ENCODE data around the gene PAX5. TPM values are rescaled to one million over a fixed set of nuclear protein-coding genes. Genes with fewer than 3 reads are reported as not detected.
A peak's percentile ranks its signal among the peaks of the same experiment; 100 is the strongest.

Gene PAX5
- total RNA-seq, 2 donors from 2014 or later: 10.1 TPM; not detected in 1

DNA sequence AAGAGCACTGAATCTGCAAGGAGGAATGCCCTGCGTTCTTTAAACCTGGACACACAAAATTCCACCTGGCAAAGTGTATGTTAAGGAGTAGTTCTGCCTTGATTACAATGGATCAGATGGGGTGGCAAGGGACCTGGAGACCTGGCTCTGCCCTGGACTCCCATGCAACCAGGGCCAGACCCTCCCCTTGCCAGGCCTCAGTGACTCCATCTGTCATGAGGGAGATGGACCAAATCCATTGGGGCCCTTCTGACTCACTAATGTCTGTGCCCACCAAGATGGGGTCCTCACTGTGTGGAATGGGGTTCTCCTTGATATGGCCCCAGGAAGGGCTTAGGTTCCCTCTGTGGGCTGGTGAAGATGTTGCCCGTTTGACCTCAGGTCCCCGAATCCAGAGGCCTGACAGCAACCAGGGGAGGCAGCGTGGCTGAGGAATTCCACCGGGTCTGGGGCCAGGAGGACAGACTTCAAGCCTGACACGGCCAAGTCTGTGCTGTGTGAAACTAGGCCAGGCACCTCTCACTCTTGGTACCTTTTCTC, 100.3 kb downstream of the PAX5 start:
- ATAC-seq: no peak
- H3K9me3 ChIP-seq (ENCODE audit: control insufficient read depth, low read length, poor library complexity, severe bottlenecking): no peaks in the 10 kb centered on the region
- H3K36me3 Mint-ChIP-seq (ENCODE audit: low read depth): no peaks in the 10 kb centered on the region
- no peak for DNase-seq
- no peak overlapping the region for H3K4me3 Mint-ChIP-seq
- H3K27me3 Mint-ChIP-seq: peaks cover 36% of the 10 kb centered on the region
- no peak overlapping the region for H3K27ac Mint-ChIP-seq
- peaks cover 13% of the 10 kb centered on the region for H3K4me1 Mint-ChIP-seq

DNA sequence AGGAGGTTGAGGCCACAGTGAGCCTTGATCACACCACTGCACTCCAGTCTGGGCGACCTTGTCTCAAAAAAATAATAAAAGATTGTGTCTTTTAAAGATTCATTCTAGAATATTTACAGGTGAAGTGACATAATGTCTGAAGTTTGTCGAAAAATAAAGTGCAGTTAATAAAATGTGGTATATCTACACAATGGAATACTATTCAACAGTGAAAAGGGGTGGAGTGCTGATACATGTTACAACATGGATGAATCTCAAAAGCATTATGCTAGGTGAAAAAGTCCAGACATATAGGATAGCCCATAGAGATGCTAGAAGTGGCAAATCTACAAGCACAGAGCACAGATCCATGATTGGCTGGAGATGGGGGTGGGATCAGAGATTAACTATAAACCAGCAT, 101.9 kb downstream of the PAX5 start:
- H3K9me3 ChIP-seq (ENCODE audit: control insufficient read depth, low read length, poor library complexity, severe bottlenecking): no peaks in the 10 kb centered on the region
- H3K36me3 Mint-ChIP-seq (ENCODE audit: low read depth): no peaks in the 10 kb centered on the region
- no peak overlapping the region for H3K4me3 Mint-ChIP-seq
- H3K4me1 Mint-ChIP-seq: peaks cover 9% of the 10 kb centered on the region
- ATAC-seq: no peak
- DNase-seq: no peak
- peaks cover 23% of the 10 kb centered on the region for H3K27me3 Mint-ChIP-seq
- H3K27ac Mint-ChIP-seq: no peak overlapping the region

DNA sequence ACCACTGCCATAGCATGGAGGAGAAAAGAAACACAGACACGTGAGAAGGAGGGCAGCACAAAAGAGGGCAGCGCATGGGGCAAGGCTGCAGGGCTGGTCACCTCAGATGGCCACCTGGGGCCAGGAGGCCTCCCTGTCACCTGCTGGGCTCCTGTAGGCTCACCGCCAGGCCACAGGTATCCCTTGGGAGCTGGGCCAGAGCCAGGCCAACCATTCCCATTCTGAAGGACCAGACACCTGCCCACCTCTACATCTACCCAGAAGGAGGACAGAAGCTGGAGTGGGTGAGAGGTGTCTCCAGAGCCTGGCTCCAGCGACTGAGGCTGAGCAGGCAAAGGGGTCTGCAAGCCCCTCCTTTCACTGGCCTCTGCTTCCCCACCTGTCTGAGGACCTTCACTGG, 103.1 kb downstream of the PAX5 start:
- ATAC-seq: no peak

DNA sequence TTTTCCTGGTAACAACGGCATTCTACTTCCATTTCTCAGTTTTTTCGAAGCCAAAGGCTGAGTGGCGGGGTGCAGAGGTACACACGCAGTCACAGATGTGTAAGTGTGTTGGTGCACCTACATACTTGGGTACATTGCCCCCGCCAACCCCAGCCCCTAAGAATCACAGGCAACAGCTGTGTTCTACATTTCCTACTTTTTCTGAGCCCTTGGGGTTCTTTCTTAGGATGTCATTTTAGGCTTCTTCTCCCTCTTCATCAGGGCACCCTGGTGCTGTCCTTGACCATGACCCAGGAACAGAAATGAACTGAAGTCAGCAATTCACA, 104.8 kb downstream of the PAX5 start:
- no peaks in the 10 kb centered on the region for H3K9me3 ChIP-seq (ENCODE audit: control insufficient read depth, low read length, poor library complexity, severe bottlenecking)
- no peak for ATAC-seq
- H3K27me3 Mint-ChIP-seq: peaks cover 28% of the 10 kb centered on the region
- H3K4me3 Mint-ChIP-seq: no peak overlapping the region
- no peak overlapping the region for H3K27ac Mint-ChIP-seq
- DNase-seq: no peak
- no peaks in the 10 kb centered on the region for H3K36me3 Mint-ChIP-seq (ENCODE audit: low read depth)
- H3K4me1 Mint-ChIP-seq: peaks cover 9% of the 10 kb centered on the region

More for the DNA sequence above, 103.1 kb downstream of the PAX5 start:
- Mint-ChIP-seq H3K36me3 (ENCODE audit: low read depth) (no peaks in the 10 kb centered on the region), H3K27me3 (peaks cover 30% of the 10 kb centered on the region), H3K4me1 (peaks cover 9% of the 10 kb centered on the region), H3K27ac (no peak overlapping the region), H3K4me3 (no peak overlapping the region)
- no peak for DNase-seq
- H3K9me3 ChIP-seq (ENCODE audit: control insufficient read depth, low read length, poor library complexity, severe bottlenecking): no peaks in the 10 kb centered on the region

DNA sequence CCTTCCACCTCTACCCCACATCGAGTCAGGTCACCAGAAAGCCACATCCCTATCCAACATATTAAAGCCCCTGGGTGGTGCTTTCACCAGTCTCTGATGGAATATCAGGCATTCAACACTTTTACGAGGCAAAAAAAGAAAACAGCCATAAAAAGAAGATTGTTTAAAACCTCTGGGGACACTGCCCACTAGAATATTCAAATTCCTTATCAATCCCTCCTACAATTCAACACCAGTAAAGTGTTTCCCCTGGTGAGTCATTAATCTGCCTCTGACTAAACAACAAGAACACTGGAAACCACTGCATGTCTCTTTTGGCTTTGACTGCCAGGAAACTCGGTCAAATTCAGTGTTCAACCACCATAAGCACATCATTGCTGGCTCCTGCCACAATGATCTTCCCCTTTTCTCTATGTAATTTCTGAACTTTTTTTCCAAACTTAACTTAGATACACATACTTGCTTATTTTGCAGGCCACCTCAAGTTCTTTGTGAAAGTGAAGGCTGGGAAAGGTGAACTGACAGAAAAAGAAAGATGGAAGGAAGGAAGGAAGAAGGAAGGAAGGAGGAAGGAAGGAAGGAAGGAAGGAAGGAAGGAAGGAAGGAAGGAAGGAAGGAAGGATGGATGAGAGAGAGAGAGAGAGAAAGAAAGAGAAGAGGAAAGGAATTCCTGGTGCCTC, 105.3 kb downstream of the PAX5 start:
- H3K4me1 Mint-ChIP-seq: peaks cover 11% of the 10 kb centered on the region
- H3K36me3 Mint-ChIP-seq (ENCODE audit: low read depth): no peaks in the 10 kb centered on the region
- H3K9me3 ChIP-seq (ENCODE audit: control insufficient read depth, low read length, poor library complexity, severe bottlenecking): no peaks in the 10 kb centered on the region
- no peak for DNase-seq
- H3K27ac Mint-ChIP-seq: no peak overlapping the region
- no peak for ATAC-seq
- no peak overlapping the region for H3K4me3 Mint-ChIP-seq
- peaks cover 30% of the 10 kb centered on the region for H3K27me3 Mint-ChIP-seq

DNA sequence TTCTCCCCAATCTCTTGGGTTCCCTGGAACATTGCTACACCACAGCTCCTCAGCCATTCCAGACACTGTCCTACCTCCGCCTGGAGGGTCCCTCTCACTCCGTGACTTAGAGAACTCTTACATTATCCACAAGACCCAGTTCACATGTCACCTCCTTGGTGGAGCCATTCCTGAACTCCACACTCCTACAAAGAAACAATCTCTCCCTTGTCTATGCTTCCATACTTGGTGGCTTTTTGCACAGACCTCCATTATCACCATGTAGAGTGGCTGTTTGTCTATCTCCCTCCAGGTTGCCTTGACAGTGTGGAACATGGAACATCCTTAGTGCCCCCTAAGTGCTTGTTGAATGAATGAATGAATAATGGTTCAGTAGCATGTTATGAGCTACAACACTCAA, 105.9 kb downstream of the PAX5 start:
- peaks cover 13% of the 10 kb centered on the region for H3K4me1 Mint-ChIP-seq
- H3K27me3 Mint-ChIP-seq: peaks cover 27% of the 10 kb centered on the region
- DNase-seq (no peak), ATAC-seq (no peak)
- H3K27ac Mint-ChIP-seq: no peak overlapping the region
- H3K36me3 Mint-ChIP-seq (ENCODE audit: low read depth): no peaks in the 10 kb centered on the region
- H3K9me3 ChIP-seq (ENCODE audit: control insufficient read depth, low read length, poor library complexity, severe bottlenecking): no peaks in the 10 kb centered on the region
- H3K4me3 Mint-ChIP-seq: peak overlapping the region; percentile 5

DNA sequence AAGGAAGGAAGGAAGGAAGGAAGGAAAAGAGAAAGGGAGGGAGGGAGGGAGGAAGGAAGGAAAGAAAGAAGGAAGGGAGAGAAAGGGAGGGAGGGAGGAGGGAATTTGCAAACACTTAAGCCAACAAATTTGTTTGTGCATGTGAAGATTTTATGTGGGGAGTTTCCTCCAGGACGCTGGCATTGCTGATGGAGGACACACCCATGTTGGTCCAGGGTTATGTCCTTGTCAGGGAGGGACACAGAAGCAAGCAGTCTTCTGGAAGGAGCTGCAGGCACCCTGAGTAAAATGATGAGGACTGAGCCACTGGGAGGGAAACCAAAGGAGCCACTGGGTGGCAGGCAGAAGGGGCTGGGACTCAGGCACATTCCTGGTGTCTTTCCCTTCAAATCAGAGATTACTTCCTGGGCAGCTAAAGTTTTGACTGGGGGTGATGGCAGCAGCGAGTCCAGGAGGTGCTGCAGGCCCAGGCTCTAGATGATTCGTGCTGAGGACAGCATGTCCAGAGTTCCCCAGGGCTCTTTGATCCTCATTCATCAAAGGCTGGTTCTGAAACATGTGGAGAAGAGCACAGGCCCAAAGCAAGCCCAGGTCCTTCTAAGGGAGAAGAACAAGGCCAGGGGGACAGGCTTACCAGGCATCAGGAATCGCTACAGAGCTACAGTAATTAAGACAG, 109.2 kb downstream of the PAX5 start:
- no peak overlapping the region for H3K4me3 Mint-ChIP-seq
- H3K4me1 Mint-ChIP-seq: peaks cover 14% of the 10 kb centered on the region
- ATAC-seq (no peak), DNase-seq (no peak)
- no peaks in the 10 kb centered on the region for H3K36me3 Mint-ChIP-seq (ENCODE audit: low read depth)
- H3K9me3 ChIP-seq (ENCODE audit: control insufficient read depth, low read length, poor library complexity, severe bottlenecking): no peaks in the 10 kb centered on the region
- H3K27ac Mint-ChIP-seq: no peak overlapping the region
- H3K27me3 Mint-ChIP-seq: peaks cover 35% of the 10 kb centered on the region

DNA sequence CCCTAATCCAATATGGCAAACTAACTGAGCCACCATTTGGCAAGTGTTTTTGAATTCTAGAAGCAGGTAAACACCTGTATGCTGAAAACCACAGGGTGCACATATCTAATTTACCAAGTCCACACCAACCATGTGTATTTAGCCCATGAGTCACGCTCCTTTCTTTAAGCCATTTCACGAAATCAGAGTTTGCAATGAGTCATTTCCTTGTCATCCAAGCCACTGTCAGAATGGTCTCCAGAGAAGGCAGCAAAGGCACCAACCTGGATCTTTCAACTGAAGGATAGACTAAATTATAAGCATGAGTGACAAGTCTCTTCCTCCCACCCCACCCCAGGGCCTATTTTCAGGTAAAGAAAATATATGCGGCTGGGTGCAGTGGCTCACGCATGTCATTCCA, 110.0 kb downstream of the PAX5 start:
- Mint-ChIP-seq H3K4me3 (no peak overlapping the region), H3K27ac (no peak overlapping the region), H3K36me3 (ENCODE audit: low read depth) (no peaks in the 10 kb centered on the region), H3K4me1 (peaks cover 10% of the 10 kb centered on the region), H3K27me3 (peaks cover 35% of the 10 kb centered on the region)
- H3K9me3 ChIP-seq (ENCODE audit: control insufficient read depth, low read length, poor library complexity, severe bottlenecking): no peaks in the 10 kb centered on the region
- DNase-seq (no peak), ATAC-seq (no peak)

DNA sequence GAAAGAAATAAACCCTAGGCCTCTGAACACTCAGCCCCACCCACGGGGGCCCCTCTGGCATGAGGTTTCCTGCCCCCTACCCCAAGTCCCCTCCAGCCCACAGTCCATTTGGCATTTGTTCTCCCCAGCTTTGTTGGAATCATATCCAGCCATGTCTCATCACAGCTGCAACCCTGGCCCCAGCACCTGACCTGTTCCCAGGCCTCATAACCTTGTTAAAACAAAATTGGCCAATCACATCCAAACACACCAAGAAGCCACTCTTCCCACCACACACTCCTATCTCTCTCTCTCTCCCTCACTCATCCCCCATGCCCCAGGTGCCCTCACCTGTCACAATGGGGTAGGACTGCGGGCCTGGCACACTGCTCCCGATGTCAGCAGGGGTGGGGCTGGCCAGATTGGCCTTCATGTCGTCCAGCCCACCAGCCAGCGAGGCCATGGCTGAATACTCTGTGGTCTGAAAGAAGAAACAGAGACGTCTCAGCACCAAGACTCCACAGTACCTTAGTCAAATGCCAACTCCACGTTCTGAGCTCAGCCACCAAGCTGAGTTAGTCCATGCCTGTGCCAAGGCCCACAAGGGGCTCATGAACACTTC, 110.9 kb downstream of the PAX5 start:
- no peak overlapping the region for H3K27ac Mint-ChIP-seq

DNA sequence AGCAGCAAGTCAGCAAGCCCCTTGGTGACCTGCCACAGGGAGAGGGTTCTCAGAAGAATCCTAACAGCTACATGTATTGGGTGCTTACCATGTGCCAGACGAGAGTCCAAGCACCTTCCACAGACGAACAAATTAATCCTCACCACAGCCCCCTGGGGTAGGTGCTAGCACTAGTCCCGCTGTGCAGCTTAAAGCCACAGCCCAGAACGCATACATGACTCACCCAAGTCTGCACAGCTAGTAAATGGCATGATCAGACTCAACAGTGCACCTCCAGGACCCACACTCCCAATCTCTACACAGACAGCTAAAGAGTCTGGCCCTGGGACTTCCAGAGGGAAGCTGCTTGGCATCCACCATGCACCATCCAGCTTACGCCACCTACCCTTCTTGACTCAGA, 111.5 kb downstream of the PAX5 start:
- Mint-ChIP-seq H3K27ac (no peak overlapping the region), H3K4me1 (peaks cover 4% of the 10 kb centered on the region), H3K27me3 (peaks cover 43% of the 10 kb centered on the region), H3K36me3 (ENCODE audit: low read depth) (no peaks in the 10 kb centered on the region), H3K4me3 (no peak overlapping the region)
- H3K9me3 ChIP-seq (ENCODE audit: control insufficient read depth, low read length, poor library complexity, severe bottlenecking): no peaks in the 10 kb centered on the region
- DNase-seq: no peak
- ATAC-seq: no peak

More for the DNA sequence above, 110.9 kb downstream of the PAX5 start:
- ATAC-seq (no peak), DNase-seq (no peak)
- H3K9me3 ChIP-seq (ENCODE audit: control insufficient read depth, low read length, poor library complexity, severe bottlenecking): no peaks in the 10 kb centered on the region
- H3K27me3 Mint-ChIP-seq: peaks cover 39% of the 10 kb centered on the region
- H3K36me3 Mint-ChIP-seq (ENCODE audit: low read depth): no peaks in the 10 kb centered on the region
- H3K4me3 Mint-ChIP-seq: no peak overlapping the region
- H3K4me1 Mint-ChIP-seq: peaks cover 4% of the 10 kb centered on the region

DNA sequence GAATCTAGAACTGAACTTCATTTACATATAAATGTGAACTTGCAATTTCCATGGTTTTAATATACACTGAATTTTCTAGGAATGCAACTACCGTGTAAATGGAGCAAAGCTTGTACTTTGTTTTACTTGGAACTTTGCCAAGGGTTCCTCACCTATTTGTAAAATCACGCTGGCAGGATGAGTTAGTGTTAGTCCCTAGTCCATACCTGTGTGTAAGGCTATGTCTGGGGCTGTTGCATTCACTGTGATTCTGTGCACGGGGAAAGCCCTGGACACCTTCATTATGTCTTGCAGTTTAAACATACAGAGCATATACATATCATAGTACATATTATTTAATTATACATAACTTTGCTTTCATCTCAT, 119.9 kb downstream of the PAX5 start:
- Mint-ChIP-seq H3K36me3 (ENCODE audit: low read depth) (no peaks in the 10 kb centered on the region), H3K27ac (no peak overlapping the region), H3K4me3 (no peak overlapping the region), H3K27me3 (peaks cover 38% of the 10 kb centered on the region), H3K4me1 (no peaks in the 10 kb centered on the region)
- DNase-seq (no peak), ATAC-seq (no peak)
- H3K9me3 ChIP-seq (ENCODE audit: control insufficient read depth, low read length, poor library complexity, severe bottlenecking): no peaks in the 10 kb centered on the region

DNA sequence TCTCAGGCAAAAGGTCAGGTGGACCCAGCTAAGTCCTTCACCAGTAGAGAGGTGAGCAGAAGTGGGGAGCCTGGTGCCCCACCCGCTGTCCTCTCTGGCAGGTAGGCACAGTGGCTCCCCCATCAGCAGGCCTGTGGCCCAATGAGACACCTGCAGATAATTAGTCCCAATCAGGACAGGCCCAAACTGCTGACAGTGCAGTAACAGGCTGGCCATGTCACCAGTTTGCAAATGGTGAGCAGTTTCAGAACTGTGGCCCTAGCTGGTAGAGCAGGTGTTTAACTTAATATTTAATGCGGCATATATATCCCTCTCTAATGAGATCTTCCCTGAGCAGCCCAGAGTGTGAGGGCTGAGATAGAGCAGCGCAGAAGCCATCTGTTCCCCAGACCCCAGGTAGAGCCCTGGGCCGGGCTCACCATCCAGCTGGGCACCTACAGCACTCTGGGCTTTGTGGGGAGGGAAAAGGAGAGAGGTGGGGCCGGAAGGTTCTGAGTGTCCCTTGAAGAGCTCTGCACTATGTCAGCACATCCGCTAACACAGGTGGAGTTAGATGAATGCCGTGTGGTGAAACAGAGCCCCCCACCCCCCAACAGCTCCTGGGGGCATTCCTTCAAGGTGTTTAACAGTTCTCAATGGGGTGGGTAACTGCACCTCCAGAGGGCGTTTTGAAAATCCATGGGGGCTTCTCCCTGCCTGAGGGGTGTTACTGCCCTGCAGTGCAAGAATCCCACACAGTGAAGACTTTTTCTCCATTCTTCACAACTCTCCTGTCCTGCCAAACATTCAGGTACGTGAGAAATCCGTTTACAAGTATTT, 120.5 kb downstream of the PAX5 start:
- H3K4me3 Mint-ChIP-seq: no peak overlapping the region
- H3K9me3 ChIP-seq (ENCODE audit: control insufficient read depth, low read length, poor library complexity, severe bottlenecking): no peaks in the 10 kb centered on the region
- ATAC-seq (no peak), DNase-seq (no peak)
- no peak overlapping the region for H3K27ac Mint-ChIP-seq
- H3K36me3 Mint-ChIP-seq (ENCODE audit: low read depth): no peaks in the 10 kb centered on the region
- peaks cover 42% of the 10 kb centered on the region for H3K27me3 Mint-ChIP-seq
- H3K4me1 Mint-ChIP-seq: no peaks in the 10 kb centered on the region

DNA sequence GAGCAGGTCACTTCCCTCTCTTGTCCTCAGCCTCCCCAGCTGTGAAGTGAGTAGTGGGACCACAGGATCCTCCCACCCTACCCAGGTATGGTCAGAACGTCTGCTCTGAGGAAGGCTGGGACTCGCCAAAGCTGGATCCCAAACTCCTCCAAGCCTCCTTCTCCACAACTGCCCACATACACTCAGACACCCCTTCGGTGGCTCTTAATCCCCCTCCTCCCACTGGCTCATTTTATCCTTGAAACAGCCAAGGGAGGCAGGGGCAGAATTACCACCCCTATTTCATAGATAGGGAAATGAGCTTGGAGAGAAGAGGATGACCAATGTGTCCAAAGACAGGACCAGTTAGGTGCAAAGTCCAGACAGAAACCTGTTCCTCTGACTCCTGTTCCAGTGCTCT, 121.4 kb downstream of the PAX5 start:
- Mint-ChIP-seq H3K4me3 (no peak overlapping the region), H3K27me3 (peaks cover 43% of the 10 kb centered on the region), H3K4me1 (no peaks in the 10 kb centered on the region), H3K36me3 (ENCODE audit: low read depth) (no peaks in the 10 kb centered on the region), H3K27ac (no peak overlapping the region)
- no peaks in the 10 kb centered on the region for H3K9me3 ChIP-seq (ENCODE audit: control insufficient read depth, low read length, poor library complexity, severe bottlenecking)
- ATAC-seq (no peak), DNase-seq (no peak)

All from T-helper 17 cell (primary cell).